ENCODE measurements around the gene MCRIP2.

MCRIP2 gene

GRCh38 chr16:633336-634050, 8.1 kb upstream of the MCRIP2 start:
- DNase-seq: no peak

- no peak for DNase-seq
These were observed 7.5 kb upstream of the MCRIP2 start for GRCh38 chr16:634051-634670.

GRCh38 chr16:634996-635395, 6.6 kb upstream of the MCRIP2 start:
- no peak for DNase-seq

- no peak for DNase-seq
These were observed 5.9 kb upstream of the MCRIP2 start for GRCh38 chr16:635573-636205.

GRCh38 chr16:636206-637080, 5.2 kb upstream of the MCRIP2 start, which contains the start of gene METTL26:
METTL26 (minus strand) TSS chr16:636305; CDS start chr16:636290, 15 bp downstream.
- DNase-seq: peak; percentile 95

GRCh38 chr16:637081-638018, 4.3 kb upstream of the MCRIP2 start:
- DNase-seq: peak; percentile 90

GRCh38 chr16:638034-638543, 3.5 kb upstream of the MCRIP2 start:
- no peak for DNase-seq

GRCh38 chr16:638836-639235, 2.8 kb upstream of the MCRIP2 start:
- no peak for DNase-seq

- no peak for DNase-seq
These were observed 1.0 kb upstream of the MCRIP2 start for GRCh38 chr16:640614-641013.

- peak; percentile 34 for DNase-seq
These were observed 791 bp downstream of the MCRIP2 start for GRCh38 chr16:642189-643049.

- DNase-seq: no peak
These were observed 1.4 kb downstream of the MCRIP2 start for GRCh38 chr16:643050-643368.

- DNase-seq: no peak
These were observed 2.9 kb downstream of the MCRIP2 start for GRCh38 chr16:644556-644955.

GRCh38 chr16:645852-646678, 4.4 kb downstream of the MCRIP2 start:
- no peak for DNase-seq

- no peak for DNase-seq
These were observed 5.1 kb downstream of the MCRIP2 start for GRCh38 chr16:646679-647172.

GRCh38 chr16:647173-647902, 5.7 kb downstream of the MCRIP2 start:
- DNase-seq: no peak

- peak; percentile 43 for DNase-seq
These were observed 6.6 kb downstream of the MCRIP2 start for GRCh38 chr16:648071-648780.

- DNase-seq: peak; percentile 91
These were observed 7.4 kb downstream of the MCRIP2 start, which contains the start of gene WDR90 for GRCh38 chr16:648781-649589. WDR90 (plus strand) TSS chr16:649365; CDS start chr16:649417, 52 bp downstream.

Data from CD4-positive, alpha-beta T cell treated with Interleukin-17A for 1 hour (primary cell).